Uterus (tissue), 2 donors: ENCODE measurements around the gene INPP1.

Experiments
- POLR2A ChIP-seq, 2 donors: fragments of 450-650 bp; IDR thresholded peaks; one replicate each; pipeline ENCODE4 v1.6.1; 2016; ENCODE audit warnings: antibody characterized with exemption in 2 of 2, mild to moderate bottlenecking in 1 of 2, moderate library complexity in 1 of 2
- TF ChIP-seq, protein P1 (sequence below), 4 experiments: fragments of 200-600 bp in 2 of 4; fragments of 450-650 bp in 2 of 4; sonication (generic) in 2 of 4; IDR thresholded peaks; one replicate each; pipeline ENCODE4 v1.5.1; 2016 to 2019; ENCODE audit warnings: antibody characterized with exemption in 4 of 4, mild to moderate bottlenecking in 2 of 4, moderate library complexity in 1 of 4

DNA sequence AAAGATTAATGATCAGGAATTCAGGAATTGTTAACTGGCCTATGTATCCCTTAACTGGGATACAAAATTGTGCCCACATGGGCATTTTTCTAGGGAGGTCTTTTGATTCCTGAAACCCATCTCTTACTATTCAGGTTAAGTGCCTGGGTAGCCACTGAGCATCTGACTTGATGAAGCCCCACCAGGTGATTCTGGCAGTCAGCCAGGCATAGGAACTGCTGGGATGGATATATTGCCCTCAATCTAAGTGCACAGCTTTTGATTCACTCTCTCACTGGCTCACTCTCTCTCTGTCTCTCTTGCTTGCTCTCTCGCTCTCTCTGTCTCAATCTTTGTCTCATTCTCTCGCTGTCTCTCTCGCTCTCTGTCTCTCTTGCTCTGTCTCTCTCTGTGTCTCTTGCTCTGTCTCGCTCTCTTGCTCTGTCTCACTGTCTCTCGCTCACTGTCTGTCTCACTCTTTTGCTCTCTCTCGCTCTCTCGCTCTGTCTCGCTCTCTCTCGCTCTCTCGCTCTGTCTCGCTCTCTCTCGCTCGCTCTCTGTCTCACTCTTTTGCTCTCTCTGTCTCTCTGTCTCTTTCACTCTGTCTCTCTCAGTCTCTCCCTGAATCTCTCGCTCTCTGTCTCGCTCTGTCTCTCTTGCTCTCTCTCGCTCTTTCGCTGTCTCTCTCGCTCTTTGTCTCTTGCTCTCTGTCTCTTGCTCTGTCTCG, 22.3 kb downstream of the INPP1 start:
- TF ChIP-seq POLR2A (IDR thresholded peaks at IDR 0.05), result no peak
- TF ChIP-seq, protein P1, sequence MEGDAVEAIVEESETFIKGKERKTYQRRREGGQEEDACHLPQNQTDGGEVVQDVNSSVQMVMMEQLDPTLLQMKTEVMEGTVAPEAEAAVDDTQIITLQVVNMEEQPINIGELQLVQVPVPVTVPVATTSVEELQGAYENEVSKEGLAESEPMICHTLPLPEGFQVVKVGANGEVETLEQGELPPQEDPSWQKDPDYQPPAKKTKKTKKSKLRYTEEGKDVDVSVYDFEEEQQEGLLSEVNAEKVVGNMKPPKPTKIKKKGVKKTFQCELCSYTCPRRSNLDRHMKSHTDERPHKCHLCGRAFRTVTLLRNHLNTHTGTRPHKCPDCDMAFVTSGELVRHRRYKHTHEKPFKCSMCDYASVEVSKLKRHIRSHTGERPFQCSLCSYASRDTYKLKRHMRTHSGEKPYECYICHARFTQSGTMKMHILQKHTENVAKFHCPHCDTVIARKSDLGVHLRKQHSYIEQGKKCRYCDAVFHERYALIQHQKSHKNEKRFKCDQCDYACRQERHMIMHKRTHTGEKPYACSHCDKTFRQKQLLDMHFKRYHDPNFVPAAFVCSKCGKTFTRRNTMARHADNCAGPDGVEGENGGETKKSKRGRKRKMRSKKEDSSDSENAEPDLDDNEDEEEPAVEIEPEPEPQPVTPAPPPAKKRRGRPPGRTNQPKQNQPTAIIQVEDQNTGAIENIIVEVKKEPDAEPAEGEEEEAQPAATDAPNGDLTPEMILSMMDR (IDR thresholded peaks at IDR 0.05), result no peak
